ENCODE results near the gene CSKMT. TPM values are rescaled to one million over a fixed set of nuclear protein-coding genes. Genes with fewer than 3 reads are reported as not detected.

Gene CSKMT
- total and polyA plus RNA-seq, 11 donors: 0.38 to 8.7 (median 4.4) TPM

- intact Hi-C loops (cut with DNase I): loop anchor here in 2 of 10 donors (5.0 kb wide), 1 partner anchor 38 kb away; the partner anchor contains the start of genes BSCL2 (in 2 of the 2) and GNG3 (in 2 of the 2)
- ATAC-seq (no peak), DNase-seq (peak in 2 of 5 donors; percentile 14 to 29)
- no peaks in the 10 kb centered on the region for H3K27me3 ChIP-seq
- H3K36me3 ChIP-seq: peaks cover 0 to 34% (median 28%) of the 10 kb centered on the region in 9 donors
- H3K9me3 ChIP-seq: no peaks in the 10 kb centered on the region
- peaks cover 5 to 63% (median 43%) of the 10 kb centered on the region in 12 donors for H3K4me1 ChIP-seq
- TF ChIP-seq CTCF (IDR thresholded peaks at IDR 0.05): no peak
- no peak for TF ChIP-seq POLR2A (IDR thresholded peaks at IDR 0.05)
- 72 to 80% (median 77%) methylated on average over 4 of the region's 4 CpGs for WGBS, 4 donors
- H3K4me3 ChIP-seq: no peak overlapping the region
- peak overlapping the region in 7 of 12 donors; percentile 4 to 97 (median 10) for H3K27ac ChIP-seq
Observed at GRCh38 chr11:62669420-62670161, 4.5 kb downstream of the CSKMT start.

GRCh38 chr11:62671236-62671607 is 6.1 kb downstream of the CSKMT start:
- intact Hi-C loops (cut with DNase I): loop anchor here in 1 of 10 donors (5.0 kb wide), 1 partner anchor 36 kb away; the partner anchor contains the start of genes BSCL2 and GNG3
- DNase-seq: peak in 1 of 5 donors; percentile 50
- peak overlapping the region; percentile 68 to 93 (median 76) for H3K4me3 ChIP-seq
- no peak for TF ChIP-seq CTCF (IDR thresholded peaks at IDR 0.05)
- no peak for TF ChIP-seq POLR2A (IDR thresholded peaks at IDR 0.05)
- peak overlapping the region; percentile 82 to 97 (median 88) for H3K27ac ChIP-seq
- H3K4me1 ChIP-seq: peaks cover 5 to 60% (median 38%) of the 10 kb centered on the region in 12 donors
- WGBS, 4 donors: 1 to 2% (median 1%) methylated on average over 17 of the region's 17 CpGs
- H3K36me3 ChIP-seq: peaks cover 0 to 50% (median 44%) of the 10 kb centered on the region in 9 donors
- H3K27me3 ChIP-seq: no peaks in the 10 kb centered on the region
- ATAC-seq: peak; percentile 27 to 32 (median 32)
- no peaks in the 10 kb centered on the region for H3K9me3 ChIP-seq

GRCh38 chr11:62671608-62672389 is 6.7 kb downstream of the CSKMT start, which contains the start of the genes LBHD1 and UQCC3:
Gene LBHD1, minus strand, starts transcription at chr11:62672267. Its CDS starts 2,236 bp downstream, at chr11:62670031.
Gene UQCC3, plus strand, starts transcription at chr11:62671673. Its CDS starts 73 bp downstream, at chr11:62671746.
- Histone ChIP-seq H3K4me3 (peak within 1 kb of the TSS; percentile 68 to 93 (median 76)), H3K27ac (peak within 1 kb of the TSS; percentile 82 to 97 (median 88)), H3K4me1 (peaks cover 0 to 54% (median 33%) of the 10 kb centered on the region in 12 donors), H3K27me3 (no peaks in the 10 kb centered on the region), H3K36me3 (peaks cover 0 to 51% (median 47%) of the 10 kb centered on the region in 9 donors), H3K9me3 (no peaks in the 10 kb centered on the region)
- ATAC-seq: peak; percentile 78 to 91 (median 86)
- 1% methylated on average over 43 to 59 of the region's 59 CpGs for WGBS, 4 donors
- peak in 1 of 2 donors; percentile 53 for TF ChIP-seq POLR2A (IDR thresholded peaks at IDR 0.05)
- no peak for TF ChIP-seq CTCF (IDR thresholded peaks at IDR 0.05)
- intact Hi-C loops (cut with DNase I): loop anchor here in 1 of 10 donors (5.0 kb wide), 1 partner anchor 36 kb away; the partner anchor contains the start of genes BSCL2 and GNG3
- peak; percentile 77 to 85 (median 83) for DNase-seq
